ENCODE measurements around the gene HOMER1. TPM values are rescaled to one million over a fixed set of nuclear protein-coding genes. Genes with fewer than 3 reads are reported as not detected.

Gene HOMER1
- total and polyA plus RNA-seq, 4 donors, result 0.88 to 6.8 (median 3.7) TPM

DNA sequence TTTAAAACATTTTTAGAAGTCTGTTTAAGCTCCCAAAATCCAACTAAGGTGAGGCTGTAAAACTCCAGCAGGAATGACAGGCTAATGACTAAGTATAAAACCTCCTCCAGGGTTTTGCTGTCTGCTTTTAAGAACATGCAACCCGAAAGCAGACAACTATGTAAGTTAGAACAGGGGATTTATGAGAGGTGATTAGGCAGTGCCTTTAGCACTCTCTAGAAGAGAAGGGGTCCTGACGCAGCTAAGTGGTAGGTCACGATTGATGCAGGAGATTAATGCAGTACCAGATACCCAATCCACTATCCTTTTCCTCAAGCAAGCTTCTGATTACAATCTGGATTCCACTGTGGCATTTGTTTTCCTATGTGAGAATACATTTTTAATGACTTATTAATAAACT is 25.9 kb downstream of the HOMER1 start:
- H3K27ac ChIP-seq (ENCODE audit: low read depth in 1 of 2, low read length in 2 of 2), result no peak overlapping the region
- no peak for ATAC-seq (ENCODE audit: low FRiP score)

GRCh38 chr5:79487251-79487650 is 26.7 kb downstream of the HOMER1 start:
- no peaks in the 10 kb centered on the region for H3K4me1 ChIP-seq (ENCODE audit: control insufficient read depth in 1 of 2, insufficient read depth in 2 of 2, low read length in 2 of 2)
- no peak for ATAC-seq (ENCODE audit: low FRiP score)

More for the DNA sequence above, 25.9 kb downstream of the HOMER1 start:
- no peaks in the 10 kb centered on the region for H3K27me3 ChIP-seq (ENCODE audit: control insufficient read depth in 1 of 2, insufficient read depth in 2 of 2, low read length in 1 of 2)
- no peak for DNase-seq
- intact Hi-C loops (cut with DNase I), result no loop called here
- no peak overlapping the region for H3K4me3 ChIP-seq (ENCODE audit: low read length in 2 of 2)
- H3K9me3 ChIP-seq (ENCODE audit: control insufficient read depth, low read length), result no peaks in the 10 kb centered on the region
- H3K36me3 ChIP-seq (ENCODE audit: control insufficient read depth in 1 of 2, insufficient read depth in 2 of 2, low read length in 1 of 2), result no peaks in the 10 kb centered on the region
- WGBS, 2 donors, result 77 to 84% methylated on average over 3 of the region's 3 CpGs
- no peaks in the 10 kb centered on the region for H3K4me1 ChIP-seq (ENCODE audit: control insufficient read depth in 1 of 2, insufficient read depth in 2 of 2, low read length in 2 of 2)

DNA sequence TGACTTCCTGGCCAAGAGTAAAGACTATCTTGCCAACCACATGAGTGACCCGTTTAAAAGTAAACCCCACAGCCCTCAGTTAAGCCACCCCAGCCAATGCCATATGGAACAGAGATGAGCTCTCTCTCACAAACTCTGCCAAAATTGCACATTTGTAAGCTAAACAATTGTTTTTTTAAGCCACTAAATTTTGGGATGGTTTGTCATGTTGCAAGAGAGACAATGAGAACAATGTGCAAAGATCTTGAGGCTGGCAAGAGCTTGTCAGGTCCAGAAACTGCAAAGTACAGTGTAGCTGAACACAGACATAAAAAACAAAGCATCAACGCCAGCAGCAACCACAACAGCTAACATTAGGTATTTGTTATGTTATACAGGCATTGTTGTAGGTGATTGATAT is 27.8 kb downstream of the HOMER1 start:
- Histone ChIP-seq H3K27ac (ENCODE audit: low read depth in 1 of 2, low read length in 2 of 2) (no peak overlapping the region), H3K36me3 (ENCODE audit: control insufficient read depth in 1 of 2, insufficient read depth in 2 of 2, low read length in 1 of 2) (no peaks in the 10 kb centered on the region), H3K4me1 (ENCODE audit: control insufficient read depth in 1 of 2, insufficient read depth in 2 of 2, low read length in 2 of 2) (no peaks in the 10 kb centered on the region), H3K27me3 (ENCODE audit: control insufficient read depth in 1 of 2, insufficient read depth in 2 of 2, low read length in 1 of 2) (no peaks in the 10 kb centered on the region), H3K9me3 (ENCODE audit: control insufficient read depth, low read length) (no peaks in the 10 kb centered on the region), H3K4me3 (ENCODE audit: low read length in 2 of 2) (no peak overlapping the region)
- intact Hi-C loops (cut with DNase I), result no loop called here
- ATAC-seq (ENCODE audit: low FRiP score) (no peak), DNase-seq (no peak)
- 66 to 71% methylated on average over 2 of the region's 2 CpGs for WGBS, 2 donors

More at GRCh38 chr5:79487251-79487650, 26.7 kb downstream of the HOMER1 start:
- Histone ChIP-seq H3K36me3 (ENCODE audit: control insufficient read depth in 1 of 2, insufficient read depth in 2 of 2, low read length in 1 of 2) (no peaks in the 10 kb centered on the region), H3K27ac (ENCODE audit: low read depth in 1 of 2, low read length in 2 of 2) (no peak overlapping the region), H3K27me3 (ENCODE audit: control insufficient read depth in 1 of 2, insufficient read depth in 2 of 2, low read length in 1 of 2) (no peaks in the 10 kb centered on the region), H3K9me3 (ENCODE audit: control insufficient read depth, low read length) (no peaks in the 10 kb centered on the region), H3K4me3 (ENCODE audit: low read length in 2 of 2) (no peak overlapping the region)
- 94 to 95% methylated on average over 3 of the region's 3 CpGs for WGBS, 2 donors
- DNase-seq, result no peak
- intact Hi-C loops (cut with DNase I), result no loop called here

GRCh38 chr5:79484731-79485130 is 29.2 kb downstream of the HOMER1 start:
- Histone ChIP-seq H3K36me3 (ENCODE audit: control insufficient read depth in 1 of 2, insufficient read depth in 2 of 2, low read length in 1 of 2) (no peaks in the 10 kb centered on the region), H3K4me1 (ENCODE audit: control insufficient read depth in 1 of 2, insufficient read depth in 2 of 2, low read length in 2 of 2) (no peaks in the 10 kb centered on the region), H3K27ac (ENCODE audit: low read depth in 1 of 2, low read length in 2 of 2) (no peak overlapping the region), H3K4me3 (ENCODE audit: low read length in 2 of 2) (no peak overlapping the region), H3K27me3 (ENCODE audit: control insufficient read depth in 1 of 2, insufficient read depth in 2 of 2, low read length in 1 of 2) (no peaks in the 10 kb centered on the region), H3K9me3 (ENCODE audit: control insufficient read depth, low read length) (no peaks in the 10 kb centered on the region)
- ATAC-seq (ENCODE audit: low FRiP score), result no peak
- intact Hi-C loops (cut with DNase I), result no loop called here
- DNase-seq, result no peak
- WGBS, 2 donors, result 96 to 97% methylated on average over 1 of the region's 1 CpG

DNA sequence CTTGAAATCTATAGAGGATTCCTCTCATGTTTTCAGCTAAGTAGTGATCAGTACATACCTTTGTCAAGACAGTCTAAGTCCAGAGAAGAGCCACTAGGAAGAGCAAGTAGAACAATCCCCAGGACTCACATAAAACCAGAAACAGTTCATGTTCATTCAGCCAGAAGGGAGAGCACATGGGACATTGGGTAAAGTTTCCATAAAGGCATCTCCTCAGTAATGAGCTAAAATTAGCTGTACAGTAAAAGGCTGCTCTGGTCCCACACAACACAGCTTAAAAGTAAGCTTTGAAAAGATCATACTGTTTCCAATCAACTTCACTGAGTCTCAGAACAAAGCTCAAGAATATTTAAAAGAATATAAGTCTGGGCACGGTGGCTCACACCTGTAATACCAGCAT is 32.4 kb downstream of the HOMER1 start:
- H3K4me1 ChIP-seq (ENCODE audit: control insufficient read depth in 1 of 2, insufficient read depth in 2 of 2, low read length in 2 of 2), result no peaks in the 10 kb centered on the region
- H3K36me3 ChIP-seq (ENCODE audit: control insufficient read depth in 1 of 2, insufficient read depth in 2 of 2, low read length in 1 of 2), result no peaks in the 10 kb centered on the region
- H3K9me3 ChIP-seq (ENCODE audit: control insufficient read depth, low read length), result no peaks in the 10 kb centered on the region
- intact Hi-C loops (cut with DNase I), result no loop called here
- 96% methylated on average over 1 of the region's 1 CpG for WGBS, 2 donors
- H3K27me3 ChIP-seq (ENCODE audit: control insufficient read depth in 1 of 2, insufficient read depth in 2 of 2, low read length in 1 of 2), result no peaks in the 10 kb centered on the region
- H3K27ac ChIP-seq (ENCODE audit: low read depth in 1 of 2, low read length in 2 of 2), result no peak overlapping the region
- DNase-seq, result no peak
- no peak overlapping the region for H3K4me3 ChIP-seq (ENCODE audit: low read length in 2 of 2)
- ATAC-seq (ENCODE audit: low FRiP score), result no peak

DNA sequence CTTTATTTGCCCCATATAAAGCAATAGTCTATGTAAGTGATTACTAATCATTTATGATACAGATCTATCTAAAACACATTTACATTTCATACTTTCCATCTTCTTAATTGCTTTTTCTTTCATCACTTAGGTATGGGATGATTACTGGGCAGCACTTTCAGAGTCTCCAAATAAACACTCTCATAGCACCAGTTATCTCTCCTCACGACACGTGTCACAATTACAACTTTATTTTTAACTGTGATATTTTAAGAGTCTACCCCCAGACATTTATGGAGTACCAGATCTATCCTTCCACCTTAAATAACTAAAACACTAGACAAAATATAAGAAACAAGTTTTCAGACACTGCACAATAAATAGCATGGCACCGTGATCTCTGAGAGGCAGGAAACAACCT is 32.9 kb downstream of the HOMER1 start:
- intact Hi-C loops (cut with DNase I), result no loop called here
- Histone ChIP-seq H3K36me3 (ENCODE audit: control insufficient read depth in 1 of 2, insufficient read depth in 2 of 2, low read length in 1 of 2) (no peaks in the 10 kb centered on the region), H3K9me3 (ENCODE audit: control insufficient read depth, low read length) (no peaks in the 10 kb centered on the region), H3K27ac (ENCODE audit: low read depth in 1 of 2, low read length in 2 of 2) (no peak overlapping the region), H3K4me3 (ENCODE audit: low read length in 2 of 2) (no peak overlapping the region), H3K4me1 (ENCODE audit: control insufficient read depth in 1 of 2, insufficient read depth in 2 of 2, low read length in 2 of 2) (no peaks in the 10 kb centered on the region), H3K27me3 (ENCODE audit: control insufficient read depth in 1 of 2, insufficient read depth in 2 of 2, low read length in 1 of 2) (no peaks in the 10 kb centered on the region)
- DNase-seq (no peak), ATAC-seq (ENCODE audit: low FRiP score) (no peak)
- 80 to 88% methylated on average over 3 of the region's 3 CpGs for WGBS, 2 donors

DNA sequence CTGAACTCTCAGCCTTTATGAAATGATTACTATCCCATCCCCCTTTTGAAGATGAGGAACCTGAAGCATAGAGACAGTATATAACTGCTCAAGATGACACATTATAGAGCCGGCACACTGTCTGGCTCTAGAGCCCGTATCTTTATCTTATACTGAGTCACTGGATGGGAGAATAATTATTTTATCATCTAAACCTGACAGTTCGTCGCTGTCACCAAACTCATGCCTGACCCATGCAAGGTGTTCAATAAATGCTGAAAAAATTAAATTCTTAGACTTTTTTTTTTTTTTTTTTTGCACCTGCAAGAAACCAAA is 38.8 kb downstream of the HOMER1 start:
- no peak for DNase-seq
- H3K27me3 ChIP-seq (ENCODE audit: control insufficient read depth in 1 of 2, insufficient read depth in 2 of 2, low read length in 1 of 2), result no peaks in the 10 kb centered on the region
- intact Hi-C loops (cut with DNase I), result no loop called here
- no peaks in the 10 kb centered on the region for H3K36me3 ChIP-seq (ENCODE audit: control insufficient read depth in 1 of 2, insufficient read depth in 2 of 2, low read length in 1 of 2)
- WGBS, 2 donors, result 93% methylated on average over 4 of the region's 4 CpGs
- no peak overlapping the region for H3K27ac ChIP-seq (ENCODE audit: low read depth in 1 of 2, low read length in 2 of 2)
- no peak overlapping the region for H3K4me3 ChIP-seq (ENCODE audit: low read length in 2 of 2)
- no peaks in the 10 kb centered on the region for H3K4me1 ChIP-seq (ENCODE audit: control insufficient read depth in 1 of 2, insufficient read depth in 2 of 2, low read length in 2 of 2)
- ATAC-seq (ENCODE audit: low FRiP score), result no peak
- no peaks in the 10 kb centered on the region for H3K9me3 ChIP-seq (ENCODE audit: control insufficient read depth, low read length)

GRCh38 chr5:79474367-79475151 is 39.4 kb downstream of the HOMER1 start:
- Histone ChIP-seq H3K4me1 (ENCODE audit: control insufficient read depth in 1 of 2, insufficient read depth in 2 of 2, low read length in 2 of 2) (no peaks in the 10 kb centered on the region), H3K27me3 (ENCODE audit: control insufficient read depth in 1 of 2, insufficient read depth in 2 of 2, low read length in 1 of 2) (no peaks in the 10 kb centered on the region), H3K9me3 (ENCODE audit: control insufficient read depth, low read length) (no peaks in the 10 kb centered on the region), H3K36me3 (ENCODE audit: control insufficient read depth in 1 of 2, insufficient read depth in 2 of 2, low read length in 1 of 2) (no peaks in the 10 kb centered on the region), H3K4me3 (ENCODE audit: low read length in 2 of 2) (no peak overlapping the region), H3K27ac (ENCODE audit: low read depth in 1 of 2, low read length in 2 of 2) (no peak overlapping the region)
- ATAC-seq (ENCODE audit: low FRiP score) (no peak), DNase-seq (no peak)
- intact Hi-C loops (cut with DNase I), result no loop called here

- DNase-seq, result no peak
- no peak overlapping the region for H3K27ac ChIP-seq (ENCODE audit: low read depth in 1 of 2, low read length in 2 of 2)
- H3K9me3 ChIP-seq (ENCODE audit: control insufficient read depth, low read length), result no peaks in the 10 kb centered on the region
- 94 to 95% methylated on average over 1 of the region's 1 CpG for WGBS, 2 donors
- no peaks in the 10 kb centered on the region for H3K4me1 ChIP-seq (ENCODE audit: control insufficient read depth in 1 of 2, insufficient read depth in 2 of 2, low read length in 2 of 2)
- no peaks in the 10 kb centered on the region for H3K27me3 ChIP-seq (ENCODE audit: control insufficient read depth in 1 of 2, insufficient read depth in 2 of 2, low read length in 1 of 2)
- H3K4me3 ChIP-seq (ENCODE audit: low read length in 2 of 2), result no peak overlapping the region
- intact Hi-C loops (cut with DNase I), result no loop called here
- H3K36me3 ChIP-seq (ENCODE audit: control insufficient read depth in 1 of 2, insufficient read depth in 2 of 2, low read length in 1 of 2), result no peaks in the 10 kb centered on the region
- ATAC-seq (ENCODE audit: low FRiP score), result no peak
Observed at GRCh38 chr5:79471556-79471955, 42.4 kb downstream of the HOMER1 start.

Data from aorta (tissue), 5 donors.